Sigmoid colon (tissue), 7 donors: Measurements from ENCODE around the gene SGTB. TPM values are rescaled to one million over a fixed set of nuclear protein-coding genes. Genes with fewer than 3 reads are reported as not detected.
"Not testable (repeated sequence)": the region's sequence is repeated elsewhere in the genome, so short reads cannot be mapped to it uniquely, and the experiment has no call there.

Source experiments
- DNase-seq: peaks from one replicate; pipeline ENCODE4 v3.0.0-alpha.2; 2019
- H3K27ac ChIP-seq, 4 donors: fragments of 200-600 bp; sonication (generic); one replicate each; pipeline ENCODE4 v1.5.1; 2016 to 2019; ENCODE audit warnings: mild to moderate bottlenecking in 1 of 4
- H3K27me3 ChIP-seq, 3 donors: fragments of 200-600 bp; sonication (generic); one replicate each; pipeline ENCODE4 v1.5.1; 2019; ENCODE audit warnings: mild to moderate bottlenecking in 1 of 3
- H3K36me3 ChIP-seq, 4 donors: fragments of 200-600 bp; sonication (generic); one replicate each; pipeline ENCODE4 v1.5.1; 2016 to 2019
- H3K4me1 ChIP-seq, 4 donors: fragments of 200-600 bp; sonication (generic); one replicate each; pipeline ENCODE4 v1.5.1; 2017 to 2019
- H3K4me3 ChIP-seq, 4 donors: fragments of 200-600 bp; sonication (generic); one replicate each; pipeline ENCODE4 v1.5.1; 2017 to 2019; ENCODE audit warnings: mild to moderate bottlenecking in 2 of 4, moderate library complexity in 1 of 4
- H3K9me3 ChIP-seq, 4 donors: fragments of 200-600 bp in 3 of 4; sonication (generic) in 3 of 4; one replicate each; pipeline versions ENCODE4 v1.5.1 to v1.6.1; 2013 to 2019
- CTCF ChIP-seq, 4 experiments: fragments of 450-650 bp in 3 of 4; fragments of 200-600 bp in 1 of 4; IDR thresholded peaks; one replicate each; pipeline ENCODE4 v1.5.1; 2016 to 2019; ENCODE audit warnings: antibody characterized with exemption in 4 of 4, mild to moderate bottlenecking in 3 of 4, moderate library complexity in 2 of 4
- EP300 ChIP-seq, 4 donors: sonication (generic); formaldehyde crosslinking; IDR thresholded peaks; one replicate each; pipeline ENCODE4 v1.6.1; 2017; ENCODE audit warnings: antibody characterized with exemption in 4 of 4
- POLR2A ChIP-seq, 2 donors: fragments of 450-650 bp; IDR thresholded peaks; one replicate each; pipeline ENCODE4 v1.6.1; 2016; ENCODE audit warnings: antibody characterized with exemption in 2 of 2, mild to moderate bottlenecking in 2 of 2, moderate library complexity in 2 of 2
- POLR2AphosphoS5 ChIP-seq, 4 donors: sonication (generic); formaldehyde crosslinking; IDR thresholded peaks; one replicate each; pipeline ENCODE4 v1.6.1; 2017; ENCODE audit warnings: antibody characterized with exemption in 4 of 4
- WGBS, 2 donors: extraction: QIAGEN DNeasy Blood & Tissue Kit; methylation state at CpG; one replicate each; pipeline ENCODE4 v1.1.7; 2013; 5-methylcytosine and 5-hydroxymethylcytosine counted together
- intact Hi-C: fragments of 100-400 bp; cut with DNase I; formaldehyde crosslinking; loops from one replicate; pipeline ENCODE4 v1.15.1; 2023
- polyA plus RNA-seq, 3 donors: library from polyadenylated mRNA; stranded (reverse); fragments of 200-250 nt; gene quantifications; one replicate each; pipeline ENCODE4 v1.2.3, GENCODE V29; 2013
- total RNA-seq, 4 donors: library from RNA; depleted of rRNA; stranded (reverse); fragments of >200 nt; gene quantifications; one replicate each; pipeline ENCODE4 v1.1.0, GENCODE V29; 2016
- donor health status: healthy with polysubstance abuse.
- donor health status: Bipolar disorder and iron deficiency.
- donor health status: healthy.

The SGTB gene
- total and polyA plus RNA-seq, 7 donors: 1.2 to 13.9 (median 10.2) TPM

GRCh38 chr5:65625743-65626142 lies 96.2 kb downstream of the SGTB start:
- Histone ChIP-seq H3K4me1 (peaks cover 0 to 38% (median 32%) of the 10 kb centered on the region in 4 donors), H3K4me3 (peak overlapping the region; percentile 70 to 90 (median 76)), H3K27me3 (no peaks in the 10 kb centered on the region), H3K36me3 (peaks cover 0 to 12% (median 0%) of the 10 kb centered on the region in 4 donors), H3K9me3 (no peaks in the 10 kb centered on the region), H3K27ac (peak overlapping the region; percentile 80 to 92 (median 83))
- TF ChIP-seq POLR2A (IDR thresholded peaks at IDR 0.05) (no peak), POLR2AphosphoS5 (IDR thresholded peaks at IDR 0.05) (no peak), EP300 (IDR thresholded peaks at IDR 0.05) (no peak), CTCF (IDR thresholded peaks at IDR 0.05) (no peak)
- WGBS, 2 donors: 34 to 58% methylated on average over 6 of the region's 6 CpGs
- intact Hi-C loops: loop anchor here (2.0 to 10.0 kb wide), 3 partner anchors 63 to 419 kb away; partner anchors contain the start of genes CENPK, ERBIN and PPWD1
- DNase-seq: no peak

GRCh38 chr5:65624571-65625555 lies 97.0 kb downstream of the SGTB start, which contains the start of the genes SHLD3 and TRAPPC13:
TSS of gene SHLD3 (plus strand) at chr5:65625027. CDS start at chr5:65629588, 4,561 bp downstream.
TSS of gene TRAPPC13 (plus strand) at chr5:65625027. CDS start at chr5:65625061, 34 bp downstream.
- intact Hi-C loops: loop anchor here (2.0 to 10.0 kb wide), 4 partner anchors 62 to 517 kb away; partner anchors contain the start of genes CENPK, ERBIN, PPWD1 and SREK1
- H3K9me3 ChIP-seq: no peaks in the 10 kb centered on the region
- peaks cover 0 to 11% (median 0%) of the 10 kb centered on the region in 4 donors for H3K36me3 ChIP-seq
- H3K4me1 ChIP-seq: peaks cover 0 to 41% (median 34%) of the 10 kb centered on the region in 4 donors
- no peaks in the 10 kb centered on the region for H3K27me3 ChIP-seq
- 0% methylated on average over 36 of the region's 36 CpGs for WGBS, 2 donors
- H3K4me3 ChIP-seq: peak within 1 kb of the TSS; percentile 70 to 90 (median 76)
- peak; percentile 92 for DNase-seq
- peak within 1 kb of the TSS; percentile 80 to 92 (median 83) for H3K27ac ChIP-seq
- TF ChIP-seq CTCF (IDR thresholded peaks at IDR 0.05): peak in 1 of 4 experiments; percentile 40
- no peak for TF ChIP-seq EP300 (IDR thresholded peaks at IDR 0.05)
- TF ChIP-seq POLR2AphosphoS5 (IDR thresholded peaks at IDR 0.05): peak; percentile 47 to 71 (median 66)

GRCh38 chr5:65624025-65624570 lies 97.8 kb downstream of the SGTB start, which contains the start of gene TRIM23:
TSS of gene TRIM23 (minus strand) at chr5:65624333. CDS start at chr5:65624274, 59 bp downstream.
- intact Hi-C loops: loop anchor here (2.0 to 10.0 kb wide), 4 partner anchors 61 to 518 kb away; partner anchors contain the start of genes CENPK, ERBIN, PPWD1 and SREK1
- Histone ChIP-seq H3K27ac (peak within 1 kb of the TSS; percentile 80 to 92 (median 83)), H3K36me3 (peaks cover 0 to 4% (median 0%) of the 10 kb centered on the region in 4 donors), H3K4me3 (peak within 1 kb of the TSS; percentile 70 to 90 (median 76)), H3K9me3 (no peaks in the 10 kb centered on the region), H3K27me3 (no peaks in the 10 kb centered on the region), H3K4me1 (peaks cover 0 to 47% (median 34%) of the 10 kb centered on the region in 4 donors)
- 0% methylated on average over 32 of the region's 32 CpGs for WGBS, 2 donors
- DNase-seq: peak; percentile 96
- TF ChIP-seq POLR2AphosphoS5 (IDR thresholded peaks at IDR 0.05): peak; percentile 21 to 81 (median 79)
- TF ChIP-seq CTCF (IDR thresholded peaks at IDR 0.05): no peak
- peak in 1 of 2 donors; percentile 10 for TF ChIP-seq POLR2A (IDR thresholded peaks at IDR 0.05)
- TF ChIP-seq EP300 (IDR thresholded peaks at IDR 0.05): no peak

- Histone ChIP-seq H3K4me1 (peaks cover 0 to 52% (median 34%) of the 10 kb centered on the region in 4 donors), H3K9me3 (no peaks in the 10 kb centered on the region), H3K4me3 (peak overlapping the region; percentile 70 to 90 (median 76)), H3K27me3 (no peaks in the 10 kb centered on the region), H3K27ac (peak overlapping the region; percentile 80 to 92 (median 83)), H3K36me3 (no peaks in the 10 kb centered on the region)
- 3 to 7% methylated on average over 9 of the region's 9 CpGs for WGBS, 2 donors
- no peak for DNase-seq
- TF ChIP-seq CTCF (IDR thresholded peaks at IDR 0.05) (no peak), POLR2AphosphoS5 (IDR thresholded peaks at IDR 0.05) (no peak), EP300 (IDR thresholded peaks at IDR 0.05) (no peak), POLR2A (IDR thresholded peaks at IDR 0.05) (no peak)
- intact Hi-C loops: loop anchor here (5.0 to 10.0 kb wide), 3 partner anchors 301 to 519 kb away; partner anchors contain the start of genes ERBIN and SREK1
Observed at GRCh38 chr5:65623482-65623881, 98.4 kb downstream of the SGTB start.

GRCh38 chr5:65621961-65622360 lies 99.9 kb downstream of the SGTB start:
- Histone ChIP-seq H3K36me3 (peaks cover 0 to 11% (median 0%) of the 10 kb centered on the region in 4 donors), H3K4me1 (peaks cover 0 to 52% (median 34%) of the 10 kb centered on the region in 4 donors)
- not testable (repeated sequence) for H3K27me3 ChIP-seq, H3K4me3 ChIP-seq, DNase-seq, H3K27ac ChIP-seq, H3K9me3 ChIP-seq
- 92 to 94% methylated on average over 4 of the region's 4 CpGs for WGBS, 2 donors
- intact Hi-C loops: loop anchor here (5.0 to 10.0 kb wide), 3 partner anchors 303 to 520 kb away; partner anchors contain the start of genes ERBIN and SREK1
